DMS153 (cell line): ENCODE data around the gene SLC16A3.

ENCODE experiments used
- DNase-seq: peaks from one replicate; lab custom pipeline; 2025; lab: John Stamatoyannopoulos, UW

SLC16A3 gene

GRCh38 chr17:82269138-82269881, 40.5 kb downstream of the SLC16A3 start:
- DNase-seq: no peak

GRCh38 chr17:82269882-82270500, 41.1 kb downstream of the SLC16A3 start:
- DNase-seq: no peak

- DNase-seq: no peak
Observed at GRCh38 chr17:82270651-82271050, 41.8 kb downstream of the SLC16A3 start.

- no peak for DNase-seq
Observed at GRCh38 chr17:82271401-82271800, 42.6 kb downstream of the SLC16A3 start.

DNA sequence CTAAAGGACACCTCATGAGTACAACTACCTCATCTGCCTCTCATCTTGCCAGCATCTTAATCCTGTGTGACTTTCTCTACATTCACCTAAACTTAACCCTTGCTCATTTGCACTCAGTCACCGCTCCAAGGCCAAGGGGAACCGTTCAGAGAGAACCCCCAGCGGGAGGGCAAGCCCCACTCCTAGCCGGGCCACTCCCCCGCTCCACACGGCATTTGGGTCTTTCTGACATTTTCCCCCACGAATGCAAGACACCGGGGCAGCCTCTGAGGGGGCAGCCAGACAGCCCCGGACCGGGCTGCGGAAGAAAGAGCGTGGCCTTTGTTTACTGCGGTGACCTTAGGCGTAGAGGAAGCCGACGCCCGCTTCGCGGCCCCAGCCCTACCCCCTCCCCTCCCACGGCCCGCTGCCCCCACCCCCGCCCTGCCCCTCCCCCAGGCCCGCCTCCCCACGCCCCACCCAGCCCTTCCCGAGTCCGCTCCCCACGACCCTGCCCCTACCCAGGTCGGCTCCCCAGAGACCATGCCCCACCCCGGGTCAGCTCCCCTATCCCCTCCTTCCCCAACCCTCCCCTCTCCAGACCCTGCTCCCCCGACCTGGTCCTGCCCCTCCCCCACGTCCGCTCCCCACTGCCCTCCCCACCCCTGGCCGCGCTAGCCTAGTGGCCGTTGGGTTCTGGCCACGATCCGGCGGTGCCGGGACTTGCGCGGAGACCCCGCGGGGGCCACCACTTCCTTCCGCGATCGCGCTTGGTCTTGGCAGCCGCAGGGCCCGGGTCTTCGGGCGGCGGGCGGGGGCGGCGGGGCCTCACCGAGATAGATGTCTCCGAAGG, 43.9 kb downstream of the SLC16A3 start:
- no peak for DNase-seq

- peak; percentile 61 for DNase-seq
Observed at GRCh38 chr17:82273327-82274133, 44.7 kb downstream of the SLC16A3 start, which contains the start of gene CSNK1D. Gene CSNK1D, minus strand, starts transcription at chr17:82273700. Its CDS starts 319 bp downstream, at chr17:82273381.

GRCh38 chr17:82274134-82275020, 45.5 kb downstream of the SLC16A3 start:
- DNase-seq: no peak

GRCh38 chr17:82275326-82275725, 46.5 kb downstream of the SLC16A3 start:
- no peak for DNase-seq

DNA sequence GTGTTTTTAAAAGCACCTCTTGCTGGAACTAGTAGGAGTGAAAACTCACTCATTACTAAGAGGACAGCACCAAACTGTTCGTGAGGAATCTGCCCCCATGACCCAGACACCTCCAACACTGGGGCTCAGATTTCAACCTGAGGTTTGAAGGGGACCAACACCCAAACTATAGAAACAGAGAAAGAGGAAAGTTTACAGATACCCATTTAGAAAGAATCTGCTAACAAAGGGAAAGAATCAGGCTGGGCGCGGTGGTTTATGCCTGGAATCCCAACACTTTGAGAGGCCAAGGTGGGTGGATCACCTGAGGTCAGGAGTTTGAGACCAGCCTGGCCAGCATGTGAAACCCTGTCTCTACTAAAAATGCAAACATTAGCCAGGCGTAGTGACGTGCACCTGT, 48.1 kb downstream of the SLC16A3 start:
- DNase-seq: no peak

DNA sequence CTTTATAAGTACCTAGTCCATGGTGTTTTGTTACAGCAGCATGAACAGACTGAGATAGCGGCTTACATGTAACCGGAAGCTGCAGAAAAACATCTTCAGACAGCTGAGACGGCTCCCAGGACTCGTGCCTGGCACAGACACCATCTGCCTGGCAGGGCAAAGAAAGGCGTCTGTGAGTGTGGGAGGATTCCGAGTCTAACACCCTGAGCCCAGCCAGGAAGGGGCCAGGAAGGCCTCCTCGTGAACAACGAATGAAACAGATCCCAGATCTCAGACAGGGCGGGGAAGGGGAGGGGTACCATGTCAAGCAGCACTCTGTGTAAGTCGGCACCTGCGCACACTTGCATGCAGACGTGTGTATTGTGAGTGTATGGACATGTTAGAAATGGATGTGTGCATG, 49.0 kb downstream of the SLC16A3 start:
- DNase-seq: no peak

DNA sequence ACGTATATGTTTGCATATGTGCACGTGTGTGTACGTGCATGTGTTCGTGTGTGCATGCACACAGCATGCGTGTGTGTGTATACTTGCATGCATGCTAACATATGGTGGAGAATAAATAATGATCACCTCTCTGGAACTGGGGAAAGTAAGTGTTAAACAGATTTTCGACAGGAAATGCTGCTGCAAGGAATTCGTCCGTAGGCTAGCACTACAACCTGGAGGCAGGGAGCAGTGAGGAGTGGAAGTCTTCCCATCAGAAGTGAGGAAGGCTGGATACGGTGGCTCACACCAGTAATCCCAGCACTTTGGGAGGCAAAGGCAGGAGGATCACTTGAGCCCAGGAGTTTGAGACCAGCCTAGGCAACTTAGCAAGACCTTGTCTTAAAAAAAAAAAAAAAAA, 49.5 kb downstream of the SLC16A3 start:
- DNase-seq: no peak

DNA sequence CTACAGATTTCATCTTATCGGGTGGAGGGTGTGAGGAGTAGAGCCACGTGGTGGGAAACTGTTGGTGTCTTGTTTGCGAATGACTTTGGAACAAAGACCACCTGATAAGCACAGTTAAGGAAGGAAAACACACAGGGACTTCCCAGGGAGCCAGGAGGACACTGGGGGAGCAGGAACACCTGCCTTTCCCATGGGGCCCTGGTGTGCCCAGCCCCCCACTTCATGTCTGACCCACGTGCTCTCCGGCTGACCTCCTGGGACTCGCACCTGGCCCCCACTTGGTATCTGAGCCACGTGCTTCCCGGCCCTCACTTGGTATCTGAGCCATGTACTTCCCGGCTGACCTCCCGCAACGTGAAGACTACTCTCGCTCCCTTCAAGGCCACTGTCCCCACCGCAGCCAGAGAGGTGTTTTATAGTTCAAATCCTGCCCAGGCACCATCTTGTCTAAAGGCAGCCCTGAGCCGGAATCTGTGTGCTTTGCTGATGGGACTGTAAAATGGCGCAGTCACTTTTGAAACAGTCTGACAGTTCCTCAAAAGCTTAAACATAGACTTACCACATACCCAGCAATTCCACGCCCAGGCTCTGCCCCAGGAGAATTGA, 50.0 kb downstream of the SLC16A3 start:
- DNase-seq: no peak

DNA sequence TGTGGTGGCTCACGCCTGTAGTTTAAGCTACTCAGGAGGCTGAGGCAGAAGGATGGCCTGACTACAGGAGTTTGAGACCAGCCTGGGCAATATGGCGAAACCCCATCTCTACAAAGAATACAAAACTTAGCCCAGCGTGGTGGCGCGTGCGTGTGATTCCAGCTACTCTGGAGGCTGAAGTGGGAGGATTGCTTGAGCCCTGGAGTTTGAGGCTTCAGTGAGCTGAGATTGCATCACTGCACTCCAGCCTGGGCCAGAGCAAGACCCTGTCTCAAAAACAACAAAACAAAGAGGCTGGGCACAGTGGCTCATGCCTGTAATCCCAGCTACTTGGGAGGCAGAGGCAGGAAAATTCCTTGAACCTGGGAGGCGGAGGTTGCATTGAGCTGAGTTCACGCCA, 51.7 kb downstream of the SLC16A3 start:
- DNase-seq: no peak

GRCh38 chr17:82281076-82281475, 52.2 kb downstream of the SLC16A3 start:
- no peak for DNase-seq

DNA sequence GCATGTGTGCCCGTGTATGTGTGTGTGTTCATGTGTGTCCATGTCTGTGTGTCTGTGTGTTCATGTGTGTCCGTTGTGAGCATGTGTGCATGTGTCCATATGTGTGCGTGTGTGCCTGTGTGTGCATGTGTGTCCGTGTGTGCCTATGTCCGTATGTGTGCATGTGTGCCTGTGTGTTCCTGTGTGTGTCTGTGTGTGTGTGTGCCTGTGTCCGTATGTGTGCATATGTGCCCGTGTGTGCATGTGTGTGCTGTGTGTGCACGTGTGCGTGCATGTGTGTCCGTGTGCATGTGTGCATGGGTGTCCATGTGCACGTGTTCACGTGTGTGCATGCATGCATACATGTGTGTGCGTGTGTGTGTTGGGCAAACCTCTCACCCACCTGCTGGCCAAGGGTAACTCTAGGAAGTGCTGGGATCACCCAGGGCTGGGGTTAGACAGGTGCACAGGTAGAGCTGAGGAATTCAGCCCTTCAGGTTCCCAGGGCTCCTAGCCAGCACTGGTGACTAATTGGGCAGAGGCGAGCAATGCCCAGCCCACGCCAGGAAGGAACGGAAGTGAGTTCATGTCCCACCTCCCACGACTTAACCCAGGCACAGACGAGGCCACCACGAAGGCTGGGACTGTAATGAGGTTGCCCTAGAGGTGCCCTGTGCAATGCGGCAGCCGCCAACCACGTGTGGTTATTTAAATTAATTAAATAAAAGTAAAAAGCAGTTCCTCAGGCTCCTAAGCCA, 52.8 kb downstream of the SLC16A3 start:
- no peak for DNase-seq

GRCh38 chr17:82282239-82283207, 53.7 kb downstream of the SLC16A3 start:
- DNase-seq: no peak

DNA sequence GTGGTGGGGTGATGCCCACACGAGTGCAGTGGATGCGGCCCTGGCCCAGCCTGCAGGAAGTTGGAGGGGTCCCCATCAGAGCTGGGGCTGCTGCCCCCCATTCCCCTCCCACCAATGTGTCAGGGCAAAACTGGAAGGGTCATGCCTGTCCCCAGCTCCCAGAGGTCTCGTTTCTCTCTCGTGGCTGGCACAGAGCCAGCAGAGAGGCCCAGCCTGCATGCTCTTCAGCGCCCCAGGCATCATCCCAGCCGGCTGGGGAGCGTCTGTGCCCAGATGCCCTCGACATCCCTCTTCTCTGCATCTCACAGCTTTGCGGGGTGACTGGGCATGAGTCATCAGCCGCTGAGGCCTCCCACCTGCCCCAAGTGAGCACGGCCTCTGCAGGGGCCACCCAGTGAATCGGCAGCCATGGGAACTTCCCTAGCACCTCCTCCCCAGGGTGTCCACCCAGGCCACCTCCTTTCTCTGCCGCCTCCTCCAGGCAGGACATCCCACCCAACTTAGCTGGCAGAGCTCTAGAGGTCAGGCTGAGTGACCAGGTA, 54.4 kb downstream of the SLC16A3 start:
- DNase-seq: peak; percentile 64

- no peak for DNase-seq
Observed at GRCh38 chr17:82285141-82285540, 56.3 kb downstream of the SLC16A3 start.
